GM21723 (cell line): ENCODE measurements around the gene FYB1.
"Not testable (repeated sequence)": the region's sequence is repeated elsewhere in the genome, so short reads cannot be mapped to it uniquely, and the experiment has no call there.

Experiments used
- ATAC-seq: cut with Tn5 transposase; IDR thresholded peaks from one replicate; pipeline ENCODE4 v1.9.1; 2021; ENCODE audit warnings: mild to moderate bottlenecking, moderate library complexity; ENCODE audit not compliant: unreplicated experiment

Gene FYB1

DNA sequence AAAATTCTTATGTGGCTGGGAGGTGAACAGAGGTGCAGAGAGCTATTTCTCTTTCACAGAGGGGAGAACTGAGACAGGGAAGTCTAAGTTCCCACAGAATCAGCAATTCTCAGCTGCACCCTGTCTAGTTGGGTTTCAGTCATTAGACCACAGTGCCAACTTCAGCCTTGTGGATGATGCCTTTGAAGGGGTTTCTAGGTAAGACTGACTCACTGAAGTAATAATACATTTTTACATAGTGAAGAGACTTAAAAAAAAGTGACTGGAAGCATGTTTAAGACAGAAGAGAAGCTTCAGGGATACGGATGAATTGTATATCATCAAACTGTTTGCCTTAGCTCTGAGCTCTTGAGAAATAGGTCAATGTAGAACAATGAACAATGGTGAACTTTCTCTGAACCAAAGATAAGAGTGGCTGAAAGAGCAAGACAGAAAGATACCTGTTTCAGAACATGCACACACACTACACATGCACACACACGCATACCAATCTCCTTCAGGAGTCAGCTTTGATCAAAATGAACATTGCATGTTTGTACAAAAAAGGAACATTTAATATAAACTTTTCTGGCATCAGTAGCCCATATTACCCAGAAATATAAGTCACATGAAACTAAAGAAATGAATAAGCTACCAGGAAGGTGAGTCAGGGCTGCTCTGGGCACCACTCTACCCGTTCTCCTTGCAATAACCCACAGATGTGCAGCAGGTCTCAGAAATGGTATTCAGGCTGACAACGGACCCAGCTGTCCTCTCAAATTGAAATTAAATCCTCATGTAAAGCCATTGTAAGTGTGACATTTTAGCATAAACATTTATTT is 12.6 kb upstream of the FYB1 start:
- ATAC-seq: no peak

DNA sequence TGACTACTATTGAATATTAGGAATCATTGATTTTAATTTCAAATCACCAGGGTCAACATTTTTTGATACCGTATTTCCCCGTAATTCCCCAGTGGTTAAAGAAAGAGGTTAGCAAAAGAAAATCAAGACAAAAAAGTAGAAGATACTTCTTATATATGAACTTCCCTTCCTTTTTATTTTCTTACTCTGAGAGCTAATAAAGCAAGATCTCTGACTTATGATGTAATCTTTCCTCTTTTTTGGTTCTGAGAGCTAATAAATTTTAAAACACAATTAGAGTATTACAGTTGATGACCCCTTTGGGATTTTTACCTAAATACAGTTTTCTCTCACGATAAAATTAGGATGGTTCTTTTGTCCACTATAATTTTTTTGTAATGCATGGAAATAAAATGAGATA is 9.2 kb upstream of the FYB1 start:
- no peak for ATAC-seq

DNA sequence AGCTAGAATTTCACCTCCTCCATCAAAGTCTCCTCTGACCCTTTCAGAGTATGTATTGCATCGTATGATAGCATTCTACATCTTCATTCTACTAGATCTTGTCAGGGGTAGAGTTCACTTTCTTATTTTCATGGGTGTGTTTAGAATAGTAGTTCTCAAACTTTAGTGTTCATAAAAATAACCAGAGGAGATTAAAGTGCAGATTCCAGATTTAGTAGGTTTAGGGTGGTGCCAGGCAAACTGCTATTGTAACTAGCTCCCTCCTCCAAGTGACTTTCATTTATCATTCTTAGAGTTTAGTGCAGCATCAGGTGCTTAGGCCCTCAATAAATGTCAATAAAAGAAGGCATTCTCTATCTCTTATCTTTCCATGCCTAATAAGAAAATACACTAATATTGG is 7.2 kb upstream of the FYB1 start:
- ATAC-seq: no peak

DNA sequence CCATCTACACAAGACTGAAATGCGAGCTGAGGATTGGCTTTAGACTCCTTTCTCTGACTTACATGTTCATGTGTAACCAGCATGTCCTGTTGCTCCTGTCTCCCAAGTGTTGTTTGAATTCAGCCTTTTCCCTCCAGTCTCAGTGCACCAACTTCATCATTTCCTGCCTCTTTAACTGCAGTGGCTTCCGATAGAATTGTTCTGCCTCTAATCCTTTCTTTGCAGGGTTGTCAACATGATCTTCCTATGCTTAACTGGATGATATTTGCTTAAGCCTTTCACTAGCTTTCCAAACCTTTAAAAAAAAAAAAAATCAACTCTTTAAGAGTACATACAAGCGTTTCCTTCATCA is 6.7 kb upstream of the FYB1 start:
- ATAC-seq: no peak

DNA sequence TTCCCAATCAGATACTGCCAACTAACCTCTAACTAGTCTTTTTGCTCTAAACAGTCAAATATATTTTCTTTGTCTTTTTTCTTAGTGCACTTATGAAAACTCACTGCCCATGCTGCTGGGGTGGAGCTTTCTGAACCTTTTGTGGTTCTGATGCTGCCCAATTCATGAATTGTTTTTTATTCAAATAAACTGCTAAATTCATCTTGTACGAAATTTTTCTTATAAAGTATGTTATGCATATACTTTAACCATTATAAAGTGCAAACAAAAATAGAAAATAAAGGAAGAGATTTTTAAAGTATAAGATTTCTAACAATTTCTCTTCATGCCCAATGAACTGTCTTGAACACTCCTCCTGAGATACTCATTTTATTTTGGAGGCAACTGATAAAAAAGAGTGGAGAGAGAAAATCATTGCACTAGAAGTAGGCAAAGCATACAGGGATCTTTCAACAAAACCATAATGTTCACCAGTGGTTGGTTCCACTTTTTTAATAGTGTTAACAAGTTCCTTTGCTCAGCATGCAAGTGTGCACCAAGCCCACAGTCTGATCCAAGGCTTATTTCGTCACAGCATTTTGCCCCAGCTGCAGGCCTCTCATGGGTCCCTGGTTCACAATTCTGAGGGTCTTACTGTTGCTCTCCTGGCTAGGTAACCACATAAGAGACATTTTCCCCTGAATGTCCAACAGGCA is 6.2 kb upstream of the FYB1 start:
- no peak for ATAC-seq

DNA sequence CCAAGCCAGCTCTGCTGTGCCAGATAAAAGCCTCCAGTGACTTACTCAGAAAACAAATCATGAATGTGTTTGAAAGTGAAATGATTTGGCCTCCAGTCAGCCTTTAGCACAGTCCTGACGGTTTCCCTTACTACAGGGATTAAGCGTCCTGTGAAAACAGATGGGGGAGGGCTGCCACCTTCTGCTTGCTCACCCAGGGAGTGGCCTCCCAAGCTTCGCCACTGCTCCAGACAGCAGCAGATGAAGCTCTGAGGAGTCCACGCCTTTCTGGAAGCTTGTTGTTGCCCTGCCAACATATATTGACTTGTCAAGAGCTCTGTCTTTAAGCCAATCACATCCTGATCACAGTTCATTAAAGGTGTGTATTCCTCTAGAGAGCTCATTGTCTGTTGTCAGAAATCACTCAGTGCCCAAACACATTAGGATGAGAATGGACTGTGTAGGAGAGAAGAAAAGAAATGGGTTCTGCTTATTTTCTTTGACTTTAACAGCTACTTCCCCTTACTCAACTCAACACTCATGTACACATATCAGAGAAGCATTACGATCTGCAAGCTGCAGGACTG is 4.9 kb upstream of the FYB1 start:
- ATAC-seq: no peak

DNA sequence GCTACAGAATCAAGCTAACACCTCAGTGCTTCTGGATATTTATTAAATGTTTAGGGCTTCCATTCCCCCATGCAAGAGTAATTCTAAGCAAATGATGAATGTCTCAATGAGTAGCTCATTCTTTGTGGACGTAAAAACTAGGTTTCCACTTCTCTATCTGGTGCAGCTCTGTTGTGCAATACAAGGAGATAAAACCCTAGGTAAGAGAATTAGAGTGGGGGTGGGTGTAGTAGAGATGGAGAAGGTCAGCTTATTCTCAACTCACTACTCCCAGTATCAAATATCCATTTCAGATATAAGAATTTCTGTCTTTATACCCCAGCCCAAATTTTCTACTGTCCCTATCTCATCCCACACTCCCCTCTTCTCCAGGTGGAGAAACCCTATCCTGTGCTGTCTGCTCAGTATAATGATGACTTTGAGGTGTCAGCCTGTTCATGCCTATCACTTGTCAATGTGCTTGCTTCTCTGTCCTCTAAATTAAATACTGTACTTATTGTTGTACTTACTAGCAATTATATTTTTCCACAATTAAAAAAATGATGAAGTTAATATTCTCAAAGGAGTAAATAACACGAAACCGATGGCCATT is 4.3 kb upstream of the FYB1 start:
- ATAC-seq: no peak

DNA sequence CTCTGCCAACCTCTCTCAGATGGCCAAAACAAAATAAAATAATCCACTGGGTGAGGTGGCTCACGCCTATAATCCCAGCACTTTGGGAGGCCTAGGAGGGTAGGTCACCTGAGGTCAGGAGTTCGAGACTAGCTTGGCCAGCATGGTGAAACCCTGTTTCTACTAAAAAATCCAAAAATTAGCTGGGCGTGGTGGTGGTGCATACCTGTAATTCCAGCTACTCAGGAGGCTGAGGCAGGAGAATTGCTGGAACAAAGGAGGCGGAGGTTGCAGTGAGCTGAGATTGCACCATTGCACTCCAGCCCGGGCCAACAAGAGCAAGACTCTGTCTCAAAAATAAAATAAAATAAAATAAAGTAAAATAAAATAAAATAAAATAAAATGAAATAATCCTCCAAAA is 2.3 kb upstream of the FYB1 start:
- not testable (repeated sequence) for ATAC-seq

DNA sequence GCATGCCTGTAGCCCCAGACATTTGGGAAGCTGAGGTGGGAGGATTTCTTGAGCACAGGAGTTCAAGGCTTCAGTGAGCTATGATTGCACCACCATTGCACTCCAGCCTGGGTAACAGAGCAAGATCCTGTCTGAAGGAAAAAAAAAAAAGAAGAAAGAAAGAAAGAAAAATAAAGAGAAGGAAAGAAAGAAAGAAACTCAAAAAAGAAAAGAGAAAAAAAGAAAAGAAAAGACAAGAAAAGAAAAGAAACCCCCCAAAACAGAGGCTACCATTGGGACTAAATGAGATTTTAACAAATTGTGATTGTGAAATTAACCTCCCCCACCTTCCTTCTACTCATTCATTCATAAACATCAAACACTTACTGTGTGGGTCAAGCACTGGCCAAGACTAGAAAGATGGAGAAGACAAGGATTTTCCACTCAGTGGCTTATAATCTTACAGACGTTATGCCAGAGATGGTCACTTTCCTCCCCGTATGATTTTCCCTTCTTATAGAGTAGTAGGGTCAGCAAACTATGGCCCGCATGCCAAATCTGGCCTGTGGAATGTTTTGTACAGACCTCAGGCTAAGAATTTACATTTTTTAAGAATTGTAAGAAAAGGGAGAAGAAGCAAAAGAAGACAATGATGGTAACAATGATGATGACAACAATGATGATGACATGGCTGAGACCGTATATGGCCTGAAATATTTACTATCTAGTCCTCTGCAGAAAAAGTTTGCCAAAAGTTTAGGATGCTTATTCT is 1.1 kb upstream of the FYB1 start:
- no peak for ATAC-seq

DNA sequence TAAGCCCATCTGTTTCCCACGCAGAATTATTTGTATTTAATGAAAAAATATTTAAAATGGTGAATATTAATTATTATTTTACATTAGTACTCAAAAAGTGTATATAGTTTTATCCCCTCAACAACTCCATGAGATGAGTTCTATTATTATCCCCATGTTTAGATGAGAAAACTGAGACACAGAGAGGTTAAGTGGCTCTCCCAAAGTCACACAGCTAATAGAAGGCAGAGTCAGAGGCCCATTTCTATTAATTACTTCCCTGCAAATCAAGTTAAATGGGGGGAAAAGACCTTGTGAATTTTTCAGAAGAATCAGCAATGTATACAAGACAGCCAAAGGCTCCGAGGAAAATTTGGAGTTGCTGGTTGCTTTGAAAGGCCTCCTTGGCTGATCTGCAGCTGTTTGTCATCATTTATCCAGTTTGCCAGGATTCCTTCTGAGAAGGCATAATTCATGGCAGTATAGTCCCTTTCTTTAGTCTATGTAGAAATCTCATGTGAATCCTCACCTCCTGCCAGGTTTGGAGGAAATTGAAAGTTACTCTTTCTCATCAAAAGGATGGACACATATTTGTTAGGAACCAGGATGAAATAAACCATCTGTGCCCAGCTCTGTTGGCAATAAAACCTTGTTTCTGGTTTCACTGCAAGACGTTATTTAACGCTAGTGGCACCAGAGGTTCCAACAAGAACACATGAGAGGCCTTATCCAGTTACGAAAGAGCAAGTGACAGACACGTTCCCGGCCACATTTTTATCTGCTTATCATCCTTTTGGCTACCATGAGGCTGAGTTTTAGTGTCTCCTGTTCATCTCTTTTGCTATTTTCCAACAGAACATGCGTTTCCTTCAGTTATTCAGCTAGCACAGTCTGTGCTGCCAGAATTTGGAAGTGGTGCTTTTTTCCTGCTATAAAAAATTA is 621 bp downstream of the FYB1 start:
- ATAC-seq: no peak

DNA sequence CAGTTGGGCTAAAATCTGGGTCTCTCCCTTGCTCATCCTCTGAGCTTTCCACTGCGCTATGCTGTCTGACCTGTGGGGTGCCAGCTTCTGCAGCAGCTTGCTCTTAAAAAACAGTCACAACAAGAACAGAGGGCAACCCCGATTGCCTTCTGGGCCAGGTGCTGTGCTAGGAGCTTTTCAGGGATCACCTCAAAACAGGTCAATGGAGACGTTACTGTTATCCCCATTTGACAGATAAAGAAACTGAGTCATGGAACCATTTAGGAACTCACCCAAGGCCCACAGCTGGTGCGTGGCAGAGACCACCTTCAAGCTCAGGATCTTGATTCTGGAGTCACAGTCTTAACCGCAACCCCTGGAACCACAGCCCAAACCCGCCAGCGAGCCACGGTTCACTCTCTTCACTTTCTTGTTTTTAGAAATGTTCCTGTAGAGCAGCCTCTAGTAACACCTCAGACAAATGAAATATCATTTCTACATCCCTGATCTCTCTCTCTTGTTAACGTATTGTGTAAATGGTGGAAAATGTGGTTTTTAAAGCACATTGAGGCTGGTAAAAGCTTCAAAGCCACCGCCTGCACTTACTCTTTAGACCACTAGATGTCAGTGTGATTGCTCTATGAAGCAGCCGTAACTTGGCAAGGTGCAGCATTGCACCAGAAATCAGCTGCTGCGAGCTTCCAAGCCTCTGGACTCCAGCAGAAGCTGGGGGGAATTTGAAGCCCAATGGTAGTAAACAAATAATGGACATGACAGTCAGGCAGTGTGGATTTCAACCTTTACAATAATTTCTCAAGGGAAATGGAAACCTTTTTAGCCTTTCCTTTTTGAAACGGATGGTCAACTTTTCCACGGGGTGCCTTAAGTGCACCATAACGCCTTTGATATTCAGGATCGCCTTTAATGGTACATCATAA is 1.7 kb downstream of the FYB1 start:
- peak; percentile 85 for ATAC-seq

DNA sequence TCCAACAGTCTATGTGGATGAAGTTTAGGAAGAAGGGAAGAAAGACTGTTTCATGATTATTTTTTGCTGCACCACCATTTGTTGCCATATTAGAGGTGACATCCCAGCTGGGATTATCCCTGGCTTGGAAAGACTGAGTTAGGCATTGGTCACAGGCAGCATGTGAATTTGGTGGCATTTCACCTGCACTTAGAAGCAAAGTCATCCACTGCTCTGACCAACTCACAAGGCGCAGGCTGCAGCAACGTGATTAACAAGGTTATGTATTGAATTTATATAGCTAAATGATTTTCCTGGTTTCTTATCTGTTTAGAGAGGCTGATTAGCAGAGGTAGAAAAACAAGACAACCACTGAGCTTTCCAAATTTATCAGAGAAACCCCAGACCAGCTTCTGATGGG is 2.7 kb downstream of the FYB1 start:
- no peak for ATAC-seq

DNA sequence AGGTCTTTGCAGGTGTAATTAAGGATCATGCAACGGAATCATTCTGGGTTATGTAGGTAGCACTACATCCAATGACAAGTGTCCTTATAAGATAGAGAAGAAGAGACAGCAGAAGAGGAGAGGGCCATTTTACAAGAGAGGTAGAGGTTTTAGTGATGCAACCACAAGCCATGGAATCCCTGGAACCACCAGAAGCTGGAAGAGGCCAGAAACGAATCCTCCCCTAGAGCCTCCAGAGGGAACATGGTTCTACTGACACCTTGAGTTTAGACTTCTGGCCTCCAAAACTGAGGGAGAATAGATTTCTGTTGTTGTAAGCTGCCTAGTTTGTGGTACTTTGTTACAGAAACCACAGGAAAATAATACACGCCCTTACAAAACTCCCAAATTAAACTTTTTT is 3.5 kb downstream of the FYB1 start:
- no peak for ATAC-seq

DNA sequence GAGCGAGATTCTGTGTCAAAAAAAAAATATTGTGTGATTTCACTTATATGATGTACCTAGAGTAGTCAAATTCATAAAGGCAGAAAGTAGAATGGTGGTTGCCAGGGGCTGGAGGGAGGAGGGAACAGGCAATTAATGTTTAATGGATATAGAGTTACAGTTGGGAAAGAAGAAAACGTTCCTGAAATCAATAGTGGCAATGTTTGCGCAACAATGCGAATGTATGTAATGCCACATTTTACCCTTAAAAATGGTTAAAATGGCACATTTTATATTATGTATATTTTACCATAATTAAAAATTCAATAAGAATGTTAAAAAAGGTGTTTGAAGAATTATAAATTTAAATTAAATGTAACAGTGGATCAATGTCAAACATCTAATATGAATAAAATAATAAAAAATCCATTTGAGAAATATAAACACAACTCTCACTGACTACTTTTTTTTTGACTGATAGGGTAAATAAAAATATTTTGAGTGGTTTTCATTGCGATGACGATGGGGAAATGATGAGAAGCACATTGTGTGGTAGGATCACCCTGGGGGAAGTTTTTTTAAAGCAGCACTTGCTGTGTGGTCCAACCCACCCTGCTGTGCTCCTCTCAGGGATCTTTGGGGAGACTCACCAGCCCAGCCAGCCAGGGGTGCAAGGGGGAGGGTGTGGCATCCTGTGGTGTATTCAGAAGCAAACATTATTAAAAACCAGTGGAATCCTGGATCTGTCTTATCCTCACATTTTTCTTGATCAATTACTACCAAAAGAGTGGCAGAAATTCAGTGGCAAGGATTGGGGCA is 4.3 kb downstream of the FYB1 start:
- no peak for ATAC-seq

DNA sequence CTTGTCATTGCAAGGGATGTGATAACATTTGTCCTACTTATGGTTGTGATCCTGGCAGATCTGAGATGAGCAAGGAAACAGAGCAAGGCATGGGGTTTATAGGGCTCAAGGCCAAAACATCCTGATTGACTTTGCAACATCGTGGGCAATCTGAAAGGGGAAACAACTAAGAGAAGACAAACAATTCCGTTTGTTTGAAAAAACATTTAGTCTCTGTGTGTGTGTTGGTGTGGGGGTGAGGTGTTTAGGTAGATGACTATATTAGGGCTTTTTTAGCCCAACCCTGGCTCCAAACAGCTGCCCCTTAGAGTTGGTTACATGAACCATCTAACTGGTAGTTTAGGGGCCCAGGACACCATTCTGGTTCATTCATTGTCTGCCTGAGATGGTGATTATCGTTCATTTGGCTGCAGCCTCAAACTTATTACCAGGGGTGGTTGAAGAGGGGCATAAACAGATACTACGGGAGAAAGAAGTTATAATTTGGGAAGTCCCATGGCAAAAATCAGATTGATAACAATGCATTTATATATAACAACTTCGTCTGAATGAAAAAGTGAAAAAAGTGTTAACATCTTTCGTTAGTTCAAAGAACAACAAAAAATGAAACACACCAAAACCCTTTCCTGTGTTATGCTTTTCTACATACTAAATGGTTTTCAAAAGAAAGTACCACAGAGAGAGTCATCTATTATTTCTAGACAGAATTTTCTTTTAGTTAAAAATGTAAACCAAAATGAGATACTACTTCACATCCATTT is 5.7 kb downstream of the FYB1 start:
- no peak for ATAC-seq

DNA sequence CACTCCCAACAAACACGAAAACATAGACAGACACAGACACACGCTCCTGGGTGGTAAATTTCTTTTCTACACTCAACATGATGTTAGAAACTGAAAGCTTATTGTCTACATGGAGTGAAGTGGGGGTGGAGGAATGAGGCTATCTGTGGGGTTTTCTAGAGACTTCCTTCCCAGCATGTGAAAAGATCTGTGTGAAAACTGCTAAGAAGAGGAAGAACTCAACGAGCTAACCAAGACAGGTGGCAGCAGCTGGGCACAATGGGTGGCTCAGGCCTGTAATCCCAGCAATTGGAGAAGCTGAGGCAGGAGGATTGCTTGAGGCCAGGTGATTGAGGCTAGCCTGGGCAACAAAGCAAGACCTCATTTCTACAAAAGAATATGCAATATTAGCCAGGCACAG is 7.6 kb downstream of the FYB1 start:
- ATAC-seq: no peak

DNA sequence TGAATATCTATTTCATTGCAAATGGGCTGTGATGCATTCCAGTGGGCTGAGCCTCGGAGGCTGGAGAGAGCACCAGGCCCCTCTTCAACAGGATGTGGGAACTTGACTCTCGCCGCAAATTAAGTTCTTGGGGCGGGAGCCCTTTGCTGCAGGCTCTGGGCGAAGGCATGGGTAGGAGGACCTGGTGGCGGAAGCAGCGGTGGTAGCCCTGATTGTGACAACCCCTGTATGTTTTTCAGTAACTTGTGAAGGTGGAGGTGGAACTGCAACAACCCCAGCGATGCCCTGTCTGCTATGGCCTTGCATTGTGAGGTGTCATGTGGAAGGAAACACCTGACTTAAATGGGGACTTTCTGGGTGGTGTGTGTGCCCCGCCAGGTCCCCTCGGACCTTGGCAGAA is 9.4 kb downstream of the FYB1 start:
- ATAC-seq: no peak

DNA sequence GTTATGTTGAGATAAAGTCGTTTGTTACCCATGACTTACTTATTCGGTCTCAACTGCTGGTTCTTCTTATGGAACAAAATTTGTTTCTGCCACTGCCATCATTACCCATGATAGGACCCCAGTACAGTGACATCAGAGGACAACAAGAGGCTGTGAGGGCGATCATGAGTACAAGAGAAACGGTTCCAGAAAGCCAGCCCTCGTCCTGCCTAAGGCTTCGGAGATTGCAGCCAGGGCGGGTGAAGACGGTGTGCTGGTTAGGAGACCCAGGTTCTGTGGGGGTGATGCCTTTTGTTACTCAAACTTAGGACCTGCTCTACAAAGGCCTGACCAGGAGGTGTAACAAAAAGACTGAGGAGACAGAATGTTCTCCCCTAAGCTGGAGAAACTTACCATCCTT is 10.9 kb downstream of the FYB1 start:
- ATAC-seq: no peak
